Measurements from ENCODE around the gene GABRR3.

GRCh38 chr3:97959872-97960271, 75.2 kb downstream of the GABRR3 start:
- TF ChIP-seq CTCF (IDR thresholded peaks at IDR 0.05): no peak
- TF ChIP-seq POLR2A (IDR thresholded peaks at IDR 0.05): no peak
- no peak for TF ChIP-seq POLR2AphosphoS5 (IDR thresholded peaks at IDR 0.05)

Data from breast epithelium (tissue), 3 donors.